ENCODE measurements around the gene AIFM1. TPM values are rescaled to one million over a fixed set of nuclear protein-coding genes. Genes with fewer than 3 reads are reported as not detected.

The AIFM1 gene
- total RNA-seq, 1 donor from 2014 or later = 47.7 TPM

GRCh38 chrX:130163398-130163797 lies 2.2 kb downstream of the AIFM1 start:
- no peaks in the 10 kb centered on the region for H3K9me3 ChIP-seq (ENCODE audit: low read depth)
- peaks cover 4% of the 10 kb centered on the region for H3K27me3 Mint-ChIP-seq (ENCODE audit: insufficient read depth, low read depth)
- no peaks in the 10 kb centered on the region for H3K27me3 ChIP-seq
- TF ChIP-seq CTCF (IDR thresholded peaks at IDR 0.05) (no peak), EZH2 (IDR thresholded peaks at IDR 0.05) (no peak), EZH2phosphoT487 (IDR thresholded peaks at IDR 0.05) (no peak)
- H3K4me1 Mint-ChIP-seq = peaks cover 22% of the 10 kb centered on the region
- no peak overlapping the region for H3K4me3 ChIP-seq
- no peaks in the 10 kb centered on the region for H3K36me3 ChIP-seq
- H3K79me2 ChIP-seq (ENCODE audit: low read depth) = peaks cover 23% of the 10 kb centered on the region
- H4K20me1 ChIP-seq (ENCODE audit: low read depth) = no peaks in the 10 kb centered on the region
- H3K9me3 Mint-ChIP-seq = no peaks in the 10 kb centered on the region
- no peak overlapping the region for H3K27ac ChIP-seq
- H3K9ac ChIP-seq = no peak overlapping the region
- peaks cover 2% of the 10 kb centered on the region for H3F3A ChIP-seq (ENCODE audit: low read depth)
- no peak overlapping the region for H3K27ac Mint-ChIP-seq
- H3K4me3 Mint-ChIP-seq = peak overlapping the region; percentile 76
- DNase-seq (ENCODE audit: low spot score) = no peak
- H3K36me3 Mint-ChIP-seq = peaks cover 7% of the 10 kb centered on the region
- peaks cover 5% of the 10 kb centered on the region for H3K4me1 ChIP-seq
- H2AFZ ChIP-seq (replicated peaks) = no peak overlapping the region
- H3K4me2 ChIP-seq = no peak overlapping the region

- Mint-ChIP-seq H3K27me3 (ENCODE audit: insufficient read depth, low read depth) (peaks cover 4% of the 10 kb centered on the region), H3K4me1 (peaks cover 22% of the 10 kb centered on the region), H3K9me3 (no peaks in the 10 kb centered on the region), H3K27ac (no peak overlapping the region), H3K36me3 (peaks cover 7% of the 10 kb centered on the region), H3K4me3 (no peak overlapping the region)
- Histone ChIP-seq H3K27ac (no peak overlapping the region), H3K36me3 (no peaks in the 10 kb centered on the region), H3K79me2 (ENCODE audit: low read depth) (peaks cover 23% of the 10 kb centered on the region), H2AFZ (replicated peaks) (no peak overlapping the region), H3K27me3 (no peaks in the 10 kb centered on the region), H3F3A (ENCODE audit: low read depth) (peaks cover 2% of the 10 kb centered on the region), H3K4me2 (no peak overlapping the region), H4K20me1 (ENCODE audit: low read depth) (no peaks in the 10 kb centered on the region), H3K4me1 (peaks cover 5% of the 10 kb centered on the region), H3K9me3 (ENCODE audit: low read depth) (no peaks in the 10 kb centered on the region), H3K9ac (no peak overlapping the region), H3K4me3 (no peak overlapping the region)
- TF ChIP-seq CTCF (IDR thresholded peaks at IDR 0.05) (no peak), EZH2phosphoT487 (IDR thresholded peaks at IDR 0.05) (no peak), EZH2 (IDR thresholded peaks at IDR 0.05) (no peak)
- no peak for DNase-seq (ENCODE audit: low spot score)
Observed at GRCh38 chrX:130162094-130162735, 3.4 kb downstream of the AIFM1 start.

GRCh38 chrX:130159776-130160175 lies 5.9 kb downstream of the AIFM1 start:
- H3K27ac ChIP-seq = no peak overlapping the region
- no peaks in the 10 kb centered on the region for H3K27me3 Mint-ChIP-seq (ENCODE audit: insufficient read depth, low read depth)
- H3K79me2 ChIP-seq (ENCODE audit: low read depth) = peaks cover 21% of the 10 kb centered on the region
- no peak overlapping the region for H3K4me3 Mint-ChIP-seq
- peaks cover 7% of the 10 kb centered on the region for H3K36me3 Mint-ChIP-seq
- no peaks in the 10 kb centered on the region for H3F3A ChIP-seq (ENCODE audit: low read depth)
- no peak overlapping the region for H3K4me2 ChIP-seq
- H3K27me3 ChIP-seq = no peaks in the 10 kb centered on the region
- no peaks in the 10 kb centered on the region for H3K9me3 ChIP-seq (ENCODE audit: low read depth)
- no peak for DNase-seq (ENCODE audit: low spot score)
- H3K4me3 ChIP-seq = no peak overlapping the region
- no peaks in the 10 kb centered on the region for H4K20me1 ChIP-seq (ENCODE audit: low read depth)
- H3K4me1 ChIP-seq = peaks cover 5% of the 10 kb centered on the region
- no peaks in the 10 kb centered on the region for H3K36me3 ChIP-seq
- H3K9ac ChIP-seq = no peak overlapping the region
- H2AFZ ChIP-seq (replicated peaks) = no peak overlapping the region
- H3K4me1 Mint-ChIP-seq = peaks cover 13% of the 10 kb centered on the region
- H3K27ac Mint-ChIP-seq = no peak overlapping the region
- no peaks in the 10 kb centered on the region for H3K9me3 Mint-ChIP-seq
- TF ChIP-seq CTCF (IDR thresholded peaks at IDR 0.05) = no peak
- TF ChIP-seq EZH2phosphoT487 (IDR thresholded peaks at IDR 0.05) = no peak
- no peak for TF ChIP-seq EZH2 (IDR thresholded peaks at IDR 0.05)
